ENCODE measurements around the gene MMEL1.

The MMEL1 gene

GRCh38 chr1:2642131-2642559 is 9.3 kb upstream of the MMEL1 start:
- no peak for DNase-seq

GRCh38 chr1:2641381-2642130 is 8.7 kb upstream of the MMEL1 start:
- DNase-seq: no peak

GRCh38 chr1:2640626-2641025 is 7.8 kb upstream of the MMEL1 start:
- DNase-seq: no peak

GRCh38 chr1:2639607-2640521 is 7.0 kb upstream of the MMEL1 start:
- DNase-seq: no peak

- DNase-seq: no peak
Observed at GRCh38 chr1:2639203-2639602, 6.4 kb upstream of the MMEL1 start.

- DNase-seq: no peak
Observed at GRCh38 chr1:2638466-2639115, 5.8 kb upstream of the MMEL1 start.

DNA sequence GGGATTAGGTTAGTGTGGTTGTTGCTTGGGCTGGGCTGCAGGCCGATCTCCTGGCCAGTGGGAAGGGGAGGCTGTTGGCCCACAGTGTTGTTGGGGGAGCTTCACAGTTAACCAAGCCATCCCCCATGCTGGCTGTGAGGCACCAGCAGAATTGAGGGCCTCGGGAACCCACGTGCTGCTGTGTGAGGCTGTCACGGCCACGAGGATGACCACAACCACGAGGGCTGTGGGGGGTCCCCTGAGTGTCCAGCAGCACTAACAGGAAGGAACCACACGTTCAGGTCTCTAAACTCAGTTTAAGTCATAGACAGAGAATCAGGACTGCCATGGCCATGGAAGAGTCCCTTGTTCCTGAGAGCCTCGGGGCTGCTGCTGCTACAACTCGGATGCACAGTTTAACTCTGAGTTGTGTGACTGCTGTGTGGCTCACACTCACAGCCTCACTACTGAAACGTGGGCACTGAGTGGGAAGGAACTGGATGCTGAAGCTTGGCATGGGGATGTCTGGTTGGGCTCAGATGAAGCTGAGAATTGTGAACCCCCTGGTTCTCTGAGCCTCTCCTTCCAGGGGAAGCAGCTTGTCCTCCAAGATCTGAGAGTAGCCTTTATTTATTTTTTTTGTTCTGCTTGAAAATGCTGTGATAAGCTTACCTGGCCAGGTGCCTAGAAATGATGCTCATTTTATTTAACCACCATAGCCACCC is 4.8 kb upstream of the MMEL1 start:
- DNase-seq: no peak

DNA sequence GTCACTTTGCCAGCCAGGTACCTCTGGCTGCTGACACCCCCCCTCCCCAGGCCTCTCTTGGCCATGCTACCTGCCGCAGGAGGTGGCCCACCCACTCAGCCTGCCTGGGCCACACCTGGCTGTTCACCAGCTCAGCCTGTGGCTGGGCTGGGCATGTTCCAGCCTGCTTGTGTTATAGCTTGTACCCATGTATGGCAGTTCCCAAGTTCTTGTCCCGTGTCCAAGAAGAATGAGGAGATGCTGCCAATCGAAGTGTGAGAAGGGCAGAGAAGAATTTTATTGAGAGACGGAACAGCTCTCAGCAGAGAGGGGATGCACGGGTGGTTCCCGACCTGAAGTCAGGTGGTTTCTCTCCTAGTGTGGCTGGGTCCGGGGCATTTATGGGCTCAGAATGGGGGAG is 3.9 kb upstream of the MMEL1 start:
- DNase-seq: no peak

DNA sequence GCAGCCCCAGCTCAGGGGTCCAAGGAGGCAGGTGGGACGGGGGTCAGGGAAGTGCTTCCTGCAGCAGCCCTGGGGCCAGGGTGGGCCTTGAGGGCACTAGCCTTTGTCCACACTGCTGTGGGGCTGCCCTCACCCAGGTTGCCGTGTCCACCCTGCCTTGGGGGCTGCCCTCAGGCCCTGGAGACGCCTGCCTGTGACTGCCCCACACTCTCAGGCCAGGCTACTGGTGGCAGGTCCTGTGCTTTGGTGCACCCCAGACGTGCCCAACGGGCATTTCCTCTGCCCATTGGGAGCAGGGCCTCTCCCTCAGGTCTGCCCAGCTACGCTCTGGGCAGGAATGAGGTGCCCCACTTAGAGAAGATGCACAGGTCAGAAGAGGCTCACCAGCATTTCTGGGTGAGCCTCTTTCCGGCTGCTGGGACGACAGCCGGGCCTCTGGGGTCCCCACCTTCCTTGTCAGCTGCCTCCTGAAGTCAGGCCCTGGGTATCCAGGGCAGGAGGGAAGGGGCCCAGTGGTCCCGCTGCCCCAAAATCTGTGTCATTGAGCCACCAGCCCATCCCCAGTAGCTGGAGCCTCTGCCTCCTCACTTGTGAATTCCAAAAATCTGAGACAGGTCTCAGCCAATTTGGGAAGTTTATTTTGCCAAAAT is 2.7 kb upstream of the MMEL1 start:
- DNase-seq: no peak

GRCh38 chr1:2633936-2634491 is 1.2 kb upstream of the MMEL1 start:
- DNase-seq: no peak

DNA sequence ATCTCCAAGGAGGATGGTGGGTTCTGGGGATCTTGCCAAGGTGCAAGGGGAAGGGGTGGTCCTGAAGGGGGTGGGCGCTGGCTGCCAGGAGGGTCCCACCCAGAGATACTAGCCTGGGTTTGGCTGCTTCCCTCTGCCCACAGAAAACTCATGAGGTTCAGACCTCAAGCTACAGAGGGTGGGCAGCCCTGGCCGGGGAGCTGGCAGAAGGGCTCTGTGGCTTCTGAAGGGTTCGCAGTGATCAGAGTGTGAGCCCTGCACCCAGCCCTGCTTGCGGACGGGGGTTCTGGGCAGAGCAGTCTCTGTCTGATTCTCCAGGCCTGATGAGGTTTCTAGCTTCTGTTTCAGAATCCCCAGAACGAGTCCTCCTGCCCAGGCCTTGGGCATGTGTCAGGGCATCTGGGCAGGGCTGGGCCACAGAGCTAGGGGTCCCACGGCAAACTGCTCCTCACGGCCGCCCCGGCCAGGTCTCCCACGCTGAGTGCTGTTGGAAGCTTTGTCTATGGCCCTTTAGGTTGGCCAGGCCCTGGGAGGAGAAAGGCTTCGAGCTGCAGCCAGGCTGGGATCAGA is 635 bp upstream of the MMEL1 start:
- no peak for DNase-seq

GRCh38 chr1:2632051-2632430 is 775 bp downstream of the MMEL1 start:
- DNase-seq: no peak

DNA sequence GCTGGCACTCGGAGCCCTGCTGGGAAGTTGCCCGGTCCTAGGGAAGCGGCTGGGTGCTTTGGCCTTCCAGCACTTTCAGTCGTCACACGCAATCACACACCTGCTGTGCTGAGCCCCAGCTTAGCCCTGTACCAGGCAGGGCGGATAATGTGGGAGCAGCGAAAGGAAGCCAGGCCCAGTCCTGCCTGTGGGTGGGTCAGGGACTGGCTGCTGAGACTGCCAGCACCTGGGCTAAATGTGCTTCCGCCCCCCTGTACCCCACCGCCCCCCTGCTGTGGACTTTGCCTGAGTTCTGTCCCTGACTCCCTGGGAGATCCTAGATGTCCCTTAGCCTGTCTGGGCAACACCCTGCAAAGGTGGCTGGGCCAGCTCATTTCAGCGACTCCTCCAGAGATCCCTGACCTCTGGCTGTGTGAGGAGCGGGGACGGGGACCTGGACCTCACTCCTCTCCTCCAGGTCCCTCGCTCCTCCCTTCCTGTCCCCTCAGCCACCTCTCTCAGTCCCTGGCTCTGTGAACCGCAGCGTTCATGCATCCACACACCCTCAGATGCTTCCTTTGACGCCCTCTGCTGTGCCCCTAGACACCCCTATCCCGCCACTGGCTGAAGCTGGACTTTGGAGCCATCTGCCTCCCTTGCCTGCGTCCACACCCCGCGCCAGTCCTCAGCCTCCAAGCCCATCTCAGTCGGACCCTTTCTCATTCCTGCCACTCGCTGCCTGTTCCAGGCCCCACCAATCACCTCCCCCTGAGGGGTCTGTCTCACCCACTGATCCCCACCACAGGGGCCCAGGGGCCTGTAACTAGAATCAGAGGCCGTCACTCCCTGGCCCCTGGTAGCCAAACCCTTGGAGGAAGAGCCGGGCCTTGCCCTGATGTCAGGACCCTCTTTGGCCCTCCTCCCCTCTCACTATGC is 1.4 kb downstream of the MMEL1 start:
- no peak for DNase-seq

DNA sequence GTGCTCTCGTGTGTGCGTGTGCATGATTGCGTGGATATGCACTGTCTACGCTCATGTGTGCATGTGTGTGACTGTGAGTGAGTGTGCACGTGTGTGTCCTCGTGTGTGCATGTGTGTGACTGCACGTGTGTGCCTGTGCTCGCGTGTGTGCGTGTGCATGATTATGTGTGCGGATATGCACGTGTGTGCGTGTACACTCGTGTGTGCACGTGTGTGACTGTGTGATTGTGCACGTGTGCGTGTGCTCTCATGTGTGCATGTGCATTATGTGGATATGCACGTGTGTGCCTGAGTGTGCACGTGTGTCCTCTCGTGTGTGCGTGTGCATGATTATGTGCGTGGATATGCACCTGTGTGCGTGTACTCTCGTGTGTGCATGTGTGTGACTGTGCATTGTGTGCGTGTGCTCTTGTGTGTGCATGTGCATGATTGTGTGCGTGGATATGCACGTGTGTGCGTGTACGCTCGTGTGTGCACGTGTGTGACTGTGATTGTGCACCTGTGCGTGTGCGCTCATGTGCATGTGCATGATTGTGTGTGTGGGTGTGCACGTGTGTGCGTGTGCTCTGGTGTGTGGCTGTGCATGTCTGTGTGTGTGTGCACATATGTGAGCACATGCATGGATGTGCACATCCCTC is 2.2 kb downstream of the MMEL1 start:
- DNase-seq: no peak

- no peak for DNase-seq
Observed at GRCh38 chr1:2629627-2630497, 3.0 kb downstream of the MMEL1 start.

GRCh38 chr1:2628933-2629626 is 3.7 kb downstream of the MMEL1 start:
- DNase-seq: no peak

DNA sequence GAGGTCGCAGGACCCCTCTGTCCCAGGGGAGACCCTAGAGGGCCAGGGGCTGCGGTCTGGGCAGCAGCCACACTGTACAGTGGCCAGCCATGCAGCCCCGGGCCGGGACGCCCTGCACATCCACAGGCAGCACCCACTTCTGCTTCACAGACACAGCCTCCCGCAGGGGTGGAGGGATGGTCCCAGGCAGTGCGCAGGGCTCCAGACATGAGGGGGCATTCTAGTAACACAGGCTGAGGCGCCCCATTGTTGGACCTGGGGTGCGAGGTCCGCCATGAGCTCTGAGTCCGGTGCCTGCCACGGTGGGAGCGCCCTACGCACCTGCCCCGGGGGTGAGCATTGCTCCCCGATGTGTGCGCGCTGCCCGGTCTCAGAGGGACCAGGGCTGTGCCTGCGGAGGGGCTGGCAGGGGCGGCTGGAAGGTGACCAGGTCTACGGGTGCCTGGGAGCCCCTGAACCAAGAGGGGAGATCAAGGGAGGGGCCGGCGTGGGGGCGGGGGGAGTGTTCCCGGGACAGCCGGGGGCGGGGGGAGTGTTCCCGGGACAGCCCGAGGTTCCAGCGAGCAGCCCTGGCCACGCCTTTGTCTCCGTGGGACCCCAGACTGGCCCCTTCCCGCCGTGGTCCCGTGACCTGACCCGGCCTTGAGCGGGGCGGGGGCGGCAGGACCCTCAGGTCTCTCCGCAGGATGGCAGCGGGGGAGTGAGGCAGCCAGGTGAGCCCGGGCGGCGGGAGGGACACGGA is 4.5 kb downstream of the MMEL1 start:
- no peak for DNase-seq

DNA sequence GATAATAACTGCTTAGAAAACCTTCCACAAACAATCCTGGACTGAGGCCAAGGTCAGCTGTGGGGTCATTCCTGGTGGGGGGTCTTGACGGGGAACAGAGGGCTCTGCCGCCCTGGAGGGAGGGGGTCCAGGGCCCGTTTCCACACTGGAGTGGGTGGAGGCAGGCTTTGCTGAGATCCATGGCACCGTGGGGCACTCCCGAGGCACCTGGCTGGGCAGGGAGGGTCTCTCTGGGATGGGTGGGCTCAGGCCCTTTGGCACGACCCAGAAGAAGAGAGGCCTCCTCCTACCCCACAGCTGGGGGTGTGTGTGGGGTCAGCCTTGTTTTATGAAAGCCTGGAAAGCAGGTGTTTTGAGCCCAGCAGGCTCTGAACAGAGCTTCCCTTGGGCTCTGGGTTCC is 5.1 kb downstream of the MMEL1 start:
- no peak for DNase-seq
